NCI-H82 (cell line): ENCODE measurements around the gene CIPC.

Experiments used
- DNase-seq: peaks from one replicate; lab custom pipeline; 2025; lab: John Stamatoyannopoulos, UW

Gene CIPC

GRCh38 chr14:77125823-77126325 is 27.8 kb downstream of the CIPC start:
- no peak for DNase-seq

GRCh38 chr14:77126461-77126990 is 28.5 kb downstream of the CIPC start:
- no peak for DNase-seq

- no peak for DNase-seq
Observed at GRCh38 chr14:77128414-77128891, 30.4 kb downstream of the CIPC start.

GRCh38 chr14:77130386-77130785 is 32.3 kb downstream of the CIPC start:
- no peak for DNase-seq

- DNase-seq: no peak
Observed at GRCh38 chr14:77131206-77131605, 33.1 kb downstream of the CIPC start.

- no peak for DNase-seq
Observed at GRCh38 chr14:77131871-77132486, 33.9 kb downstream of the CIPC start.

- DNase-seq: peak; percentile 23
Observed at GRCh38 chr14:77133720-77134338, 35.8 kb downstream of the CIPC start.

- DNase-seq: no peak
Observed at GRCh38 chr14:77139022-77139421, 41.0 kb downstream of the CIPC start.

- DNase-seq: peak; percentile 80
Observed at GRCh38 chr14:77139540-77140358, 41.7 kb downstream of the CIPC start.

- DNase-seq: peak; percentile 56
Observed at GRCh38 chr14:77140359-77141213, 42.5 kb downstream of the CIPC start.

- DNase-seq: peak; percentile 91
Observed at GRCh38 chr14:77141214-77142004, 43.4 kb downstream of the CIPC start, which contains the start of gene ZDHHC22. Gene ZDHHC22, minus strand, starts transcription at chr14:77141791. Its CDS starts 2,053 bp downstream, at chr14:77139738.

- peak; percentile 98 for DNase-seq
Observed at GRCh38 chr14:77142005-77142800, 44.1 kb downstream of the CIPC start.

GRCh38 chr14:77143071-77143470 is 45.0 kb downstream of the CIPC start:
- DNase-seq: peak; percentile 76

- DNase-seq: peak; percentile 38
Observed at GRCh38 chr14:77144412-77145115, 46.5 kb downstream of the CIPC start.

- DNase-seq: no peak
Observed at GRCh38 chr14:77145975-77146740, 48.1 kb downstream of the CIPC start.

- DNase-seq: peak; percentile 50
Observed at GRCh38 chr14:77148510-77149231, 50.6 kb downstream of the CIPC start.

- peak; percentile 63 for DNase-seq
Observed at GRCh38 chr14:77151245-77151644, 53.2 kb downstream of the CIPC start.
